H1 (cell line): ENCODE measurements around the gene CLEC1A. TPM values are rescaled to one million over a fixed set of nuclear protein-coding genes. Genes with fewer than 3 reads are reported as not detected.

Experiments used
- CBX8 ChIP-seq: fragments of 300-800, 300-1000 bp; sonication (generic); IDR thresholded peaks from 2 replicates; pipeline ENCODE4 v1.7.1; 2016; ENCODE audit warnings: low read depth, low read length, borderline replicate concordance
- EGR1 ChIP-seq: IDR thresholded peaks from 2 replicates; pipeline ENCODE4 v1.6.1; 2011; ENCODE audit warnings: low read depth, low read length, borderline replicate concordance
- NRF1 ChIP-seq: IDR thresholded peaks from 2 replicates; pipeline ENCODE4 v1.6.1; 2011; ENCODE audit warnings: mild to moderate bottlenecking, low read depth, low read length, improper control_type of control experiment
- polyA plus RNA-seq, 7 experiments: library from polyadenylated mRNA; depleted of rRNA in 3 of 7; stranded (reverse) in 5 of 7; unstranded in 2 of 7; fragments of >200 nt in 5 of 7; fragments of 200-250 nt in 2 of 7; gene quantifications; 1 replicate in 5 of 7; 2 replicates in 1 of 7; 4 replicates in 1 of 7; pipeline versions ENCODE4 v1.2.1 to v1.2.3, GENCODE V29; 2011 to 2013; ENCODE audit warnings: missing spikeins in 2 of 7, mixed read lengths in 2 of 7
- total RNA-seq: library from RNA; stranded (reverse); fragmentation: NEBNext Ultra II Directional; extraction: Animal tissue kit (Norgen Biotek cat#: 25700); gene quantifications from 2 replicates; pipeline ENCODE4 v1.2.1, GENCODE V29; 2021
- TF ChIP-seq, protein P1 (sequence below): fragments of 300-600 bp; sonication (generic); IDR thresholded peaks from 2 replicates; pipeline ENCODE4 v1.7.1; 2012; ENCODE audit warnings: low read length, moderate library complexity, mild to moderate bottlenecking, inconsistent platforms; ENCODE audit not compliant: insufficient replicate concordance

Gene CLEC1A
- total and polyA plus RNA-seq, 2 of the 8 experiments (the other 6 are each of a cell fraction or from before 2014, with no cell fraction given): 0.20 TPM; not detected in 1

DNA sequence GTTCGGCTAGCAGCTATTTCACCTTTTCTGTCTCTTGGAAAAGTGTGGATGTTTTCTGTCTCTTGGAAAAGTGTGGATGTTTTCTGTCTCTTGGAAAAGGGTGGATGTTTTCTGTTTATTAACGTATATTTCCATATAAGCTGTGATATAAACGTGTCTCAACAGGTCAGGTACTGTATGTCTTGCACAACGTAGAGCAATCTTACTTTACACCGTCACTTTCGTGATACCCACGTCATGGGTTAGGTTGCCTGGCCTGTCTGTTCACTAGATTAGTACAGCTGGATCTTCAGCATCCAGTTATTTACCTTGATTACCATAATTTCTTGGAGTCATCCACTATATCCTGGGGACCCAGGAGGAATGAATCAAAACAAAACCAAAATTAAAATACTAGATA lies 17.1 kb upstream of the CLEC1A start (continued):
- TF ChIP-seq, protein P1, sequence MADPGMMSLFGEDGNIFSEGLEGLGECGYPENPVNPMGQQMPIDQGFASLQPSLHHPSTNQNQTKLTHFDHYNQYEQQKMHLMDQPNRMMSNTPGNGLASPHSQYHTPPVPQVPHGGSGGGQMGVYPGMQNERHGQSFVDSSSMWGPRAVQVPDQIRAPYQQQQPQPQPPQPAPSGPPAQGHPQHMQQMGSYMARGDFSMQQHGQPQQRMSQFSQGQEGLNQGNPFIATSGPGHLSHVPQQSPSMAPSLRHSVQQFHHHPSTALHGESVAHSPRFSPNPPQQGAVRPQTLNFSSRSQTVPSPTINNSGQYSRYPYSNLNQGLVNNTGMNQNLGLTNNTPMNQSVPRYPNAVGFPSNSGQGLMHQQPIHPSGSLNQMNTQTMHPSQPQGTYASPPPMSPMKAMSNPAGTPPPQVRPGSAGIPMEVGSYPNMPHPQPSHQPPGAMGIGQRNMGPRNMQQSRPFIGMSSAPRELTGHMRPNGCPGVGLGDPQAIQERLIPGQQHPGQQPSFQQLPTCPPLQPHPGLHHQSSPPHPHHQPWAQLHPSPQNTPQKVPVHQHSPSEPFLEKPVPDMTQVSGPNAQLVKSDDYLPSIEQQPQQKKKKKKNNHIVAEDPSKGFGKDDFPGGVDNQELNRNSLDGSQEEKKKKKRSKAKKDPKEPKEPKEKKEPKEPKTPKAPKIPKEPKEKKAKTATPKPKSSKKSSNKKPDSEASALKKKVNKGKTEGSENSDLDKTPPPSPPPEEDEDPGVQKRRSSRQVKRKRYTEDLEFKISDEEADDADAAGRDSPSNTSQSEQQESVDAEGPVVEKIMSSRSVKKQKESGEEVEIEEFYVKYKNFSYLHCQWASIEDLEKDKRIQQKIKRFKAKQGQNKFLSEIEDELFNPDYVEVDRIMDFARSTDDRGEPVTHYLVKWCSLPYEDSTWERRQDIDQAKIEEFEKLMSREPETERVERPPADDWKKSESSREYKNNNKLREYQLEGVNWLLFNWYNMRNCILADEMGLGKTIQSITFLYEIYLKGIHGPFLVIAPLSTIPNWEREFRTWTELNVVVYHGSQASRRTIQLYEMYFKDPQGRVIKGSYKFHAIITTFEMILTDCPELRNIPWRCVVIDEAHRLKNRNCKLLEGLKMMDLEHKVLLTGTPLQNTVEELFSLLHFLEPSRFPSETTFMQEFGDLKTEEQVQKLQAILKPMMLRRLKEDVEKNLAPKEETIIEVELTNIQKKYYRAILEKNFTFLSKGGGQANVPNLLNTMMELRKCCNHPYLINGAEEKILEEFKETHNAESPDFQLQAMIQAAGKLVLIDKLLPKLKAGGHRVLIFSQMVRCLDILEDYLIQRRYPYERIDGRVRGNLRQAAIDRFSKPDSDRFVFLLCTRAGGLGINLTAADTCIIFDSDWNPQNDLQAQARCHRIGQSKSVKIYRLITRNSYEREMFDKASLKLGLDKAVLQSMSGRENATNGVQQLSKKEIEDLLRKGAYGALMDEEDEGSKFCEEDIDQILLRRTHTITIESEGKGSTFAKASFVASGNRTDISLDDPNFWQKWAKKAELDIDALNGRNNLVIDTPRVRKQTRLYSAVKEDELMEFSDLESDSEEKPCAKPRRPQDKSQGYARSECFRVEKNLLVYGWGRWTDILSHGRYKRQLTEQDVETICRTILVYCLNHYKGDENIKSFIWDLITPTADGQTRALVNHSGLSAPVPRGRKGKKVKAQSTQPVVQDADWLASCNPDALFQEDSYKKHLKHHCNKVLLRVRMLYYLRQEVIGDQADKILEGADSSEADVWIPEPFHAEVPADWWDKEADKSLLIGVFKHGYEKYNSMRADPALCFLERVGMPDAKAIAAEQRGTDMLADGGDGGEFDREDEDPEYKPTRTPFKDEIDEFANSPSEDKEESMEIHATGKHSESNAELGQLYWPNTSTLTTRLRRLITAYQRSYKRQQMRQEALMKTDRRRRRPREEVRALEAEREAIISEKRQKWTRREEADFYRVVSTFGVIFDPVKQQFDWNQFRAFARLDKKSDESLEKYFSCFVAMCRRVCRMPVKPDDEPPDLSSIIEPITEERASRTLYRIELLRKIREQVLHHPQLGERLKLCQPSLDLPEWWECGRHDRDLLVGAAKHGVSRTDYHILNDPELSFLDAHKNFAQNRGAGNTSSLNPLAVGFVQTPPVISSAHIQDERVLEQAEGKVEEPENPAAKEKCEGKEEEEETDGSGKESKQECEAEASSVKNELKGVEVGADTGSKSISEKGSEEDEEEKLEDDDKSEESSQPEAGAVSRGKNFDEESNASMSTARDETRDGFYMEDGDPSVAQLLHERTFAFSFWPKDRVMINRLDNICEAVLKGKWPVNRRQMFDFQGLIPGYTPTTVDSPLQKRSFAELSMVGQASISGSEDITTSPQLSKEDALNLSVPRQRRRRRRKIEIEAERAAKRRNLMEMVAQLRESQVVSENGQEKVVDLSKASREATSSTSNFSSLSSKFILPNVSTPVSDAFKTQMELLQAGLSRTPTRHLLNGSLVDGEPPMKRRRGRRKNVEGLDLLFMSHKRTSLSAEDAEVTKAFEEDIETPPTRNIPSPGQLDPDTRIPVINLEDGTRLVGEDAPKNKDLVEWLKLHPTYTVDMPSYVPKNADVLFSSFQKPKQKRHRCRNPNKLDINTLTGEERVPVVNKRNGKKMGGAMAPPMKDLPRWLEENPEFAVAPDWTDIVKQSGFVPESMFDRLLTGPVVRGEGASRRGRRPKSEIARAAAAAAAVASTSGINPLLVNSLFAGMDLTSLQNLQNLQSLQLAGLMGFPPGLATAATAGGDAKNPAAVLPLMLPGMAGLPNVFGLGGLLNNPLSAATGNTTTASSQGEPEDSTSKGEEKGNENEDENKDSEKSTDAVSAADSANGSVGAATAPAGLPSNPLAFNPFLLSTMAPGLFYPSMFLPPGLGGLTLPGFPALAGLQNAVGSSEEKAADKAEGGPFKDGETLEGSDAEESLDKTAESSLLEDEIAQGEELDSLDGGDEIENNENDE: no peak
- TF ChIP-seq CBX8: no peak
- no peak for TF ChIP-seq EGR1
- no peak for TF ChIP-seq NRF1
